HG03460 (cell line): ENCODE results near the gene PTGES3L.
"Not testable (repeated sequence)": the region's sequence is repeated elsewhere in the genome, so short reads cannot be mapped to it uniquely, and the experiment has no call there.

ENCODE experiments used
- ATAC-seq: cut with Tn5 transposase; IDR thresholded peaks from one replicate; pipeline ENCODE4 v1.9.1; 2021; ENCODE audit not compliant: unreplicated experiment

PTGES3L gene

DNA sequence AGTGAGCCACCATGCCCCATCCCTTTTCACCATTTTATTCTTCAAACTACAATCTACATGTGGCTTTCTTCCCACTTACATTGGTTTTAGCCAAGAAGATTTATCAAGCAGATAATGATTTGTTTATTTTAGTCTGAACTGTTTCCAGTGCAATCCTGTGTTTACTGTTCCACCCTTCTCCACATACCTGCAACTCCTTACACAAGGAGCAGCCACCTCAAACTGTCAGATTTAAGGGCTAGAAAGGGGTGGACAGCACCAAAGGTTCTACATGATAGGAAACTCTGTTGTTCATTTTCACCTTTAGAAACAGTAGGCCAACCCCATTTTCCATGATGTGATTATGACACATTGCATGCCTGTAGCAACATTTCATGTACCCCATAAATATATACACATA is 2.4 kb upstream of the PTGES3L start:
- ATAC-seq = no peak

DNA sequence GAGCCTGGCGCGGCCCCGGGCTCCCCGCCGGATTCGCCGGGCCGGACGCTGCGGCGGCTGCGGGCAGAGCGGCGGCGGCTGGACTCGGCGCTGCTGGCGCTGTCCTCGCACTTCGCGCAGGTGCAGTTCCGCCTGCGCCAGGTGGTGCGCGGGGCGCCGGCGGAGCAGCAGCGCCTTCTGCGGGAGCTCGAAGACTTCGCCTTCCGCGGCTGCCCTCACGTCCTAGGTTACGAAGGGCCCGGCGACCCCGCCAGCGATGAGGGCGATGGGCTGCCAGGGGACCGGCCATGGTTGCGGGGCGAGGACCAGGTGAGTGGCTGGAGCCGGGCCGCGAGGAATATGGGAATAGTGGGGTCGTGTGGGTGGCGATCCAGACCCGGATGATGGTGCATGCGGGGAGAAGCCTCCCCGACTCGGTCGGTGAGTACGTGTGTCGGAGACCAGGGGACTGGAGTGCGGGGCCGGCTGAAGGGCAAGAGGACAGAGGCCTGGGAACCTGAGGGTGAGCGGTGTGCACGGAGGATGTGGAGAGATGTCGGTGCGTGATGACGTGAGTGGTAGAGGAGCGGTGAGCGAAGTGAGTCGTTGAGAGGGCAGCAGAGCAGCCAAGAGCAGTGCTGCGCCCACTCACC is 1.0 kb upstream of the PTGES3L start:
- peak; percentile 41 for ATAC-seq

DNA sequence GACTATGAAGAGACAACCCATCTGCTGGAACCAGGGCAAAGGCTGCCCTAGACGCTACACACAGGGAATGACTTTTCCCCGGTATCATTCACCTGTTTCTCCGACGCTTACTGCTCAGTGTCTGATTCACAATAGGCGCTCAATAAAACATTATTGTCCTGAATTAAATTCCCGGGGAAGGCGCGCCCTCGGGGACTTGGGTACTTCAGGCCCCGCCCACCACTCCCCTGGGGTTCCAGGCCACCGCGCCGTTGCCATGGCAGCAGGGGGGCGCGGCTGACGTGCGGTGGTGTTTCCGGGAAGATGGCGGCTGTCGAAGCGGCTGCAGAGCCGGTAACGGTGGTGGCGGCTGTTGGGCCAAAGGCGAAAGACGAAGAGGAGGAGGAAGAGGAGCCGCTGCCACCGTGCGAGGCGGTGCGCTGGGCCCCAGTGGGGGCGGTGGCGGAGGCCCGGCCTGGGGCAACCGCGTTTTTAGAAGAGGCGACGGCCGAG is 440 bp upstream of the PTGES3L start, which contains the start of gene RUNDC1:
Gene RUNDC1 (plus strand): TSS at position 292 of the 492 bp plus-strand sequence. CDS start 12 bp downstream, at position 304.
- ATAC-seq = peak; percentile 59

DNA sequence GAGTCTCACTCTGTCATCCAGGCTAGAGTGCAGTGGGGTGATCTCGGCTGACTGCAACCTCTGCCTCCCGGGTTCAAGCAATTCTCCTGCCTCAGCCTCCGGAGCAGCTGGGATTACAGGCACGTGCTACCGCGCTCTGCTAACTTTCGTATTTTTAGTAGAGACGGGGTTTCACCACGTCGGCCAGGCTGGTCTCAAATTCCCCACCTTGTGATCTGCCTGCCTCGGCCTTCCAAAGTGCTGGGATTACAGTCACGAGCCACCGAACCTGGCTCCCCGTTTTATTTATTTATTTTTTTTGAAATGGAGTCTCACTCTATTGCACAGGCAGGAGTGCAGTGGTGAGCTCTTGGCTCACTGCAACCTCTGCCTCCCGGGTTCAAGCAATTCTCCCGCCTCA is 4.2 kb downstream of the PTGES3L start:
- ATAC-seq = not testable (repeated sequence)

DNA sequence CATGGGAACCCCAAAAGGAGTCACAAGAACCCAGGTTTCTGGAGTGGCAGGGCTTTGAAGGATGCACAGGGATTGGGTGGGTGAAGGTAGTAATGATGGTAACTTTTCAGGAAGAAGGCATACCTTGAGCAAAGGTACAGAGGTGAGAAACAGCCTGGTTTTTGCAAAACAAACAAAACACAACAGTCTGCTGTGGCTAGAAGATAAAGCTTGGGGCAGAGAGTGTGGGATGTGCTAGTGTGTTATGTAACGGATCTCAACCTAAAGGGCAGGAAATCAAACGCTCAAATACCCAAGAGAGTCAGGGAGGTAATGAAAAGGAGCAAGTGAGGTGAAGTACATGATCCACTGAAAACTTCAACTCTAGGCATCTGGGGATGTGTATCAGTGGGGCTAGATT is 4.6 kb downstream of the PTGES3L start:
- ATAC-seq = no peak

DNA sequence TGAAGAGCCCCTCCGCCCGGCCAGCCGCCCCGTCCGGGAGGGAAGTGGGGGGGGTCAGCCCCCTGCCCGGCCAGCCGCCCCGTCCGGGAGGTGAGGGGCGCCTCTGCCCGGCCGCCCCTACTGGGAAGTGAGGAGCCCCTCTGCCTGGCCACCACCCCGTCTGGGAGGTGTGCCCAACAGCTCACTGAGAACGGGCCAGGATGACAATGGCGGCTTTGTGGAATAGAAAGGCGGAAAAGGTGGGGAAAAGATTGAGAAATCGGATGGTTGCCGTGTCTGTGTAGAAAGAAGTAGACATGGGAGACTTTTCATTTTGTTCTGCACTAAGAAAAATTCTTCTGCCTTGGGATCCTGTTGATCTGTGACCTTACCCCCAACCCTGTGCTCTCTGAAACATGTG is 6.6 kb downstream of the PTGES3L start:
- ATAC-seq = not testable (repeated sequence)

DNA sequence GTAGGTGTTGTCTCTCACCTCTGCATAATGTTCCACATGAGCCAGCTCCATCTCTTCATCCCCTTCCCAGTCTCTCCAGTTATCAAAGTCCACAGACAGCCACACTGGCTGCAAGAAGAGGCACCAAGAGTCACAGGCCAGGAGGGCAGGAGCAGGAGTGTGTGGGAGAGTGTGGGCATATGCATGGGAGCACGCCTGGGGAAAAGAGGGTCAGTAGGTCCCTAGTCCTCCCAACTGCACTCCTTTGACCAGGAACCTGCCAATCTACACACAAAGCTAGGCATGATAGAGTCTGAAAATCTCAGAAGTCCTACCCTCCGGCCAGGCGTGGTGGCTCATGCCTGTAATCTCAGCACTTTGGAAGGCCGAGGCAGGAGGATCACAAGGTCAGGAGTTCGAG is 8.3 kb downstream of the PTGES3L start:
- ATAC-seq = no peak

DNA sequence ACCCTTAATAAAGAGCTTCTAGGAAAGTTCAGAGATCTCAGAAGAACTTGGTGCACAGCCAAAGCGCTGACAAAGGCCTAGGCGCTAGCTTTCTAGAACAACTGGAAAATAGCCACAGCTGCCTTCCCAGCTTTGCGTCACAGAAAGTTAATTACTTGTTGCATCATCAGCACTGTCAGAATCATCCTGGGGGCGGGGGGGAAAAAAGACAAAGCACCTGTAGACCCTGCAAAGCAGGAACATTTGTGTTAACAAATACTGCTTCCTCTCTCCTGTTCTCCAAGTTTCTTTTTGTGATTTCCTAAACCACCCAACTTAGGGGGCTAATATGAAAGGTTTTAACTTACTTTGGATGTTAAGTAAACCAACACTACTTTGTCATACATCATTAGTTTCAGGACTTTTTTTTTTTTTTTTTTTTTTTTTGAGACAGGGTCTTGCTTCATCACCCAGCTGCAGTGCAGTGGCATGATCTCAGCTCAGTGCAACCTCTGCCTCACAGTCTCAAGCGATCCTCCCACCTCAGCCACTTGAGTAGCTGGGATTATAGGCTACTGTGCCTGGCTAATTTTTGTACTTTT is 10.8 kb downstream of the PTGES3L start:
- no peak for ATAC-seq

DNA sequence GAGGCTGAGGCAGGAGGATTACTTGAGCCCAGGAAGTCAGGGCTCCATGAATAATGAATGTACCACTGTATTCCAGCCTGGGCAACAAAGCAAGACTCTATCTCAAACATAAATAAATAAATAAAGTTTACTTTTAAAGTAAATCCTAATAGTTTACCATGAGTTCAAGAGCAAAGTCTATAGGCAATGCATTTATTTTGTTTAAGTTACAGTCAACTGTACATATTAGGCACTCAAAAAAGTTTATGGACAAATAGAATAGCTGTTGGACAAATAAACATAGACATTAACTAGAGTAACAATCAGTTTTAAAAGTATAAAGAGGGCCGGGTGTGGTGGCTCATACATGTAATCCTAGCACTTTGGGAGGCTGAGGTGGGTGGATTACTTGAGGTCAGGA is 12.0 kb downstream of the PTGES3L start:
- no peak for ATAC-seq

DNA sequence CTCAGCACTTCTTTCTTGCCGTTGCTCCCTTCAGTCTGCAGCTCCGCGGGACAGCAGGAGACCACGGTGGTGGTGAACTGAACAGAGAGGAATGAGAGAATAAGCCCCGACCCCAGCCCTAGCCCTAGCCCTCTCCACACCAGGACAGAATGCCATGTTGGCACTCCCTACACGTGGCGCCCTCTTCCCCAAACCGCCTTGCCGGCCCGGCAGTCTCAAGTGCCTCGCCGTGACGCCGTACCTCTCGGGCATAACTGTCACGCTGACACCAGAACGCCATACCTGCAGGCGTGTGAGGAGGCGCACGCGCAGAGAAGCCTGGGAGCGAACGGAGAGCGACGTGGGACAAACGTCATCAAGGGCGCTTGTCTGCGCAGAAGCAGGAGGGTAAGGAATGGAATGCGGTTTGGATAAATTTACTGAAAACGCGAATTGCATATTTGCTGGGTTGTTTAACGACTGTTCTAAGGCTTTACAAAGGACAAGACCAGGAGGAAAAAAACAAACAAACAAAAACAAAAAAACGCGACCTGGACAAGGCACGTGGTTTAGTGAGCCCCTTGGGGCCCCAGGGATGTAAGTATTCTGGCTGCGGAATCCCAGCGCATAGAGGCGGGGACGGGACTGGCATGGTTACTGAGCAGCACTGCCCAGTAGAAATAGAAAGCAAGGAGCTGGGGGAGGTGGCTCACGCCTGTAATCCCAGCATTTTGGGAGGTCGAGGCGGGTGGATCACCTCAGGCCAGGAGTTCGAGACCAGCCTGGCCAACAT is 15.5 kb downstream of the PTGES3L start, which contains the start of gene AARSD1:
Gene AARSD1 (minus strand): TSS at position 294 of the 772 bp plus-strand sequence. CDS start 14 bp downstream, at position 280.
- ATAC-seq = peak; percentile 86

DNA sequence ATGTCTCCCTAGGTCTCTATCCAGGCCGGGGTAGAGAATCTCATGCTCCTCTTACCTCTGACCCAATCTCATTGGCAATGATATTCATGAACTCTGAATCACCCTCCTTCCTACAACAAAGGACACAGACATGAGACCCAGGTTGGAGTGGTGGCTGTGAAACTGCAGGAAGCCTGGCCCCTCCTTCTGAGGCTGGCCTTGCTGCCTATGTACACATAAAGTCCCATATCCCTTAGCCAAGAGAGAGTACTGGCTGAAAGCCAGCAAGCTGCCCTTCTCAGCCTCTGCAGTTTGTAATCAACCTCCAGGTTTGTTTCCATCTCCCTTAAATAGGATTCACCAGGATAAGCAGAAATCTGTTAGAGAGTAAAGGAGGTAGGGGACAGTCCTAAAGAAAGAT is 26.2 kb downstream of the PTGES3L start:
- ATAC-seq = no peak

DNA sequence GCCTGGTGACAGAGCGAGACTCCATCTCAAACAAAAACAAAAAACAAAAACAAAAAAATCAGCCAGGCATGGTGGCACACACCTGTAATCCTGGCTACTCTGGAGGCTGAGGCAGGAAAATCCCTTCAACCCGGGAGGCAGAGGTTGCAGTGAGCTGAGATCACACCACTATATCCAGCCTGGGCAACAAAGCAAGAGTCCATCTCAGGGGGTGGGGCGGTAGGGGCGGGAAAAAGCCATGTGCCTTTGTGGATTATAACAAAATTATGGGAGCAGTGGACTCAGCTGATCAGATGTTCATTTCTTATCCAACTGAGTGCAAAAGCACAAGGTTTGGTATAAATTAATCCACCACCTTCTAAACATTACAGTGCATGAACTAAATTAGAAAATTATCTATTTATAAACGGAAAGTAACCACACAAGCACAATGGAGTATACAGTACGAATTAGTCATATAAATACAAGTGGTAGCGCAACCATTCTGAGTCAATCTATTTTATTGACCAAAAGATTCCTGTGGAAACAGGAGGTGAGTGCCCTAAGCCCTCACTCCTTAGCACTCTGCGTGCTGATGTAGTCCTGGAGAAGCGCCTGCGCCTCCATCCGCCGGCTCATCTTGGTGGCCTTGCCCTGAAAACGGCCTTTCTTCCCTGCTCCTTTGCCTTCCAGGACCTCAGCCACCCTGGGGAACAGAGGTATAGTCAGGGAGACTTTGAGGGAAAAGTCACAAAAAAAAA is 29.7 kb downstream of the PTGES3L start:
- no peak for ATAC-seq

DNA sequence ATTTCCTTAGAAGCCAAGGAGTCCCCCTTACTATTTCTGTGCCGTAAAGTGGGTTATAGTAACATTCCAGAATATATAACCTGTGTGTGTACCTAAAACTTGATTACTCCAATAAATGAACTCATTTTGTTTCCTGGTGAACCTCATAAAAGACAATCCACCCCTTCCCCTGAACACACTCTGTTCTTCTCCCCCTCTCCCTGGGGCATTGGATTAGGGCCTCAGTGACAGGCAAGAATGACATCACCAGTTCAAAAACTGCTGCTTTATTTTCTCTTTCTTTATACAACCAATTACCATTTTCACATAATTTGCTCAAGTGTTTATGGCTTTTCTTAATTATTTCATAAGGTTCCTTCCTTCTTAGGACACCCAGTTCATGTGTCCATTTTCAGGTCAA is 33.1 kb downstream of the PTGES3L start:
- ATAC-seq = no peak

DNA sequence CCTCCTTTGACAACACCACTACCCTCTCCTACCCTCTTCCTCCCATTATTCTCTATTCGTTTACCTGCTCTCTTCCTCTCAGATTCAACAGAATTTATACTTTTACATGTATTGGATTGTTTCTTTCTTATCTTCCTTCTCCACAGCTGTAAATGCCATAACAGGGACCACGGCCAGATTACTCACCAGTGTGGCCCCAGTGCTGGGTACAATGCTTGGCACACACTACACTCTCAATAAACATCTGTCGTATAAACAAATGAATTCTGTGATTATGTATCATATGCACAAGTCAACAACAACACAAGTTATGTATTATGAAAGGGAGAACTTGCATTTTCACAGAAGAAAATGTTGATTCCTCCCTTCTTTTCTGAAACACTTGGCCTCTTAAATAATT is 35.7 kb downstream of the PTGES3L start:
- no peak for ATAC-seq

DNA sequence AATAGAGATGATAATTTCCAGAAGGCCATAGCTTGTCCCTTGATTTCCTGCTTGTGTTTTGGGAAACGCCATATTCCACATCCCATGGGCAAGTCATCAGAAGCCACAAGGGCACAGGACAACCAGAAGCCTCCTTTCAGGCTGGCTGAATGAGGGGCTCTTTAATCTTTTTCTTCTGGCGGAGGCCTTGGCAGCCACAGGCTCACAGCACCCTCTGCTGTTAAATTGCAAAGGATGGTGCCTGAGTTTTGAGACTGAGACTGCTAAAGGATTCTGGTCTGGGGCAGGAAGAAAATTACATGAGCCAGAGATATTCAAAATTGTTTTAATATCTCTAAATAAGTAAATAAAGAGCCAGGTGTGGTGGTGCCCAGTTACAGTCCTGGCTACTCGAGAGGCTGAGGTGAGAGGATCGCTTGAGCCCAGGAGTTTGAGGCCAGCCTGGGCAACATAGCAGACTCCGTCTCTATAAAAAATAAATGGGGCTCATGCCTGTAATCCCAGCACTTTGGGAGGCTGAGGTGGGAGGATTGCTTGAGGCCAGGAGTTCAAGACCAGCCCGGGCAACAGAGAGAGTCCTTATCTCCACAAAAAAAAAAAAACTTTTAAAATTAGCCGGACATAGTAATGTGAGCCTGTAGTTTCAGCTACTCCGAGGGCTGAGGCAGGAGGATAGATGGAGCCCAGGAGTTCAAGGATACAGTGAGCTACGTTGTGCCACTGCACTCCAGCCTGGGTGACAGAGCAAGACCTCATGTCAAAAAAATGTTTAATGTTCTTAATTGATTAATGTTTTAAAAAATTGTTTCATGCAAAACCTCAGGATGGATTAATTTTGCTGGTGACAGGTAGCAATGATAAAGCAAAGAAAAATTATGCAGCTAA is 41.9 kb downstream of the PTGES3L start:
- ATAC-seq = no peak

DNA sequence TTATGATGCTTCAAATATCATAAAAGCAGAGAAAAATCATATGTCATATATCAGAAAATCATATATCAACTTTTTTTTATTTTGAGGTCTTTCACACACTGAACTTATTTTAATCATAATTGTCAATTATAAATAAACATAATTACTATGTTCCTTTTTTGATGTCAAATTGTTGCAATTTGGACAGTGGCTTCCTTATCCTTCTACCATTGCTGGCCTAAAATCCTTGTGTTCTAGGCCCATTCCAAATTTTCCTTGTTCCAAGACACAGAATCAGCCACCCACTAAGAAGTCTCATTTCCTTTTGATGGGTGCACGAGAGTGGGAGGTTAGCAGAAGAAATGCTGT is 50.4 kb downstream of the PTGES3L start:
- ATAC-seq = no peak

DNA sequence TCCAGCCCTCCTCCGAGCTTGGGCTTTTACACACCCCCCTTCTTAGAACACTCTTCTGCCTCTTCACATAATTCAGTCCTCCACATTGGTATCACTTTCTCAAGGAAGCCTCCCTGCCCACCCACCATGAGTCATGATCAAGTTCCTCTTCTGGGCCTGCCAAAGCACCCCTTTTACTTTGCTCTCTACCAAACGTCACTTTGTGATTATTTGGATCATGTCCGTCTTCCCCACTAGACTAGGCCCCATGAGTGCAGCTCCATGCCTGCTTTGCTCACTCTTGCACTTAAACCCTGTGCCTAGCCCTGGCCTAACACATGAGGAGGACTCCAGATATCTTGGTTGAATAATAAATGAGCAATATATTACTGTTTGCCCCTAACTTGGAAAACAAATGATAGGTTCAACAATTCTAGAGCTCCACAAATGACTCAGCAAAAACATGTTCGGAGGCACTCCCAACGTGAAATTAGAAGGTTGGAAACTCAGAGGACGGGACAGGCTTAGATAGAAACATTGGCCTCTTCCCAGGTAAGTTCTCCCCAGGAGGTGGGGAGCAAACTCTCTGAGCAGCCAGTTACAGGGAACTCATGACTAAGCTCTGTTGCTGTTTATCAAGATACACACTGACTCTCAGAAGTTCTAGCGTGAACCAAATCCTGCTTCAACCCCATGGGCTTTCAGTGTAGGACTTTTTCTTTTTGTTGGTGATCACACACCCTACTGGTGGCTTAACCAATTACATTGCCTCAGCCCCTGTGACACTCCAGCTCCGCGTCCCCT is 51.0 kb downstream of the PTGES3L start:
- no peak for ATAC-seq

DNA sequence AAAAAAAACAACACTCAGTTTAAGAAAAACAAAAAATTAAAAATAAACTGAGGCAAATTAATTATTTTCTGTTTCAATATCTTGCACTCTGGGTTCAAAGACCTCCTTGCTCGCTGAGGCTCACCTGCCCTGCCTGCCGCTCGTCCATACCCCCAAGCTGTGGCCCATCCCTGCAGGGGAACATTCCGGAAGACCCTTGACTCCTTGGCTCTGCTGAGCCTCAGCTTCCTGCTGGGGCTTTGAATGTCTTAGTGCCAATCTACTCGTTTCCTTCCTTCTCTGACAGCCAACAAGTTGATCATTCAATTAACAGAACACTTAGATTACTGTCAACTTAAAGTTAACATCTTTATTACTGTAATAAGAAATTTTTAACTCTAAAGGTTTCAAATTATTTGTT is 55.0 kb downstream of the PTGES3L start:
- no peak for ATAC-seq

DNA sequence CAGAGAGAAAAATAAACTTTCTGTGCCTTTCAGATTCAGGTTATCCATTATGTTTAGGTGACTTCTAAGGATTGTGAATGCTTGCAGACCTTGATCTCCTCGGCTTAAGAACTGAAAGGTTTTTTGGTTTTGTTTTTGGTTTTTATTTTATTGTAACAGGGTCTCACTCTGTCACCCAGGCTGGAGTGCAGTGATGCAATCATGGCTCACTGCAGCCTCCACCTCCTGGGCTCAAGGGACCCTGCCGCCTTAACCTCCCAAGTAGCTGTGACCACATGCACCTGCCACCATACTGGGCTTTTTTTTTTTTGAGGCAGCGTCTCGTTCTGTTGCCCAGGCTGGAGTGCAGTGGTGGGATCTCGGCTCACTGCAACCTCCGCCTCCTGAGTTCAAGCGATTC is 56.4 kb downstream of the PTGES3L start:
- not testable (repeated sequence) for ATAC-seq

DNA sequence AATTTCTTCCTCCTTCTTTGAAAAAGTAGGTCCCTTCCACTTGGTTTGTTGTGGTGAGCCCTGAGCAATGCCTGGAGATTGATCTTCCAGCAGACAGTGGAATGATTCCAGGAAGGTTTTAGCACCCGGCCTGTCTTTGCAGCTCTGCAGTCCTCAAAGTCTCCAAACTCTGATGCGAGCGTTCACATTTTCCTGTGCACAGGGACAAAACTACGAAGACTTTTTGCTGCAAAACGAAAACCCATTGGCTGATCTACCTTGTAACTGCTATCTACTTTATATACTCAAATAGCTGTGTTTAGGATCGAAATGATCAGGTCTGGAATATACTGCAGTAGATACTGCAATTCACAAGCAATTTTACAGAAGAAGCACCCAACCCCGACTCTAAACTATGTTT is 57.6 kb downstream of the PTGES3L start:
- ATAC-seq = no peak
